GM18498 (cell line): ENCODE results near the gene PCP4.

ENCODE experiments used
- ATAC-seq: cut with Tn5 transposase; IDR thresholded peaks from one replicate; pipeline ENCODE4 v1.9.1; 2021; ENCODE audit warnings: mild to moderate bottlenecking, moderate library complexity; ENCODE audit not compliant: unreplicated experiment

PCP4 gene

GRCh38 chr21:39867198-39867650 lies at the start of gene PCP4:
Gene PCP4 (plus strand): TSS chr21:39867438. CDS start chr21:39867502, 64 bp downstream.
- no peak for ATAC-seq

- no peak for ATAC-seq
Observed at GRCh38 chr21:39818557-39818956, 48.7 kb upstream of the PCP4 start.

- no peak for ATAC-seq
Observed at GRCh38 chr21:39822042-39822441, 45.2 kb upstream of the PCP4 start.

GRCh38 chr21:39825250-39825649 lies 42.0 kb upstream of the PCP4 start:
- no peak for ATAC-seq

GRCh38 chr21:39834543-39834942 lies 32.7 kb upstream of the PCP4 start:
- ATAC-seq = no peak

- no peak for ATAC-seq
Observed at GRCh38 chr21:39837861-39838359, 29.3 kb upstream of the PCP4 start.

- ATAC-seq = no peak
Observed at GRCh38 chr21:39840373-39841097, 26.7 kb upstream of the PCP4 start.

GRCh38 chr21:39842741-39843459 lies 24.3 kb upstream of the PCP4 start:
- no peak for ATAC-seq

GRCh38 chr21:39843483-39843882 lies 23.8 kb upstream of the PCP4 start:
- no peak for ATAC-seq

- no peak for ATAC-seq
Observed at GRCh38 chr21:39843916-39844315, 23.3 kb upstream of the PCP4 start.

- ATAC-seq = no peak
Observed at GRCh38 chr21:39845571-39846130, 21.6 kb upstream of the PCP4 start.

GRCh38 chr21:39847877-39848276 lies 19.4 kb upstream of the PCP4 start:
- no peak for ATAC-seq

- ATAC-seq = no peak
Observed at GRCh38 chr21:39849014-39849655, 18.1 kb upstream of the PCP4 start.

- no peak for ATAC-seq
Observed at GRCh38 chr21:39850333-39850732, 16.9 kb upstream of the PCP4 start.

GRCh38 chr21:39851002-39851618 lies 16.1 kb upstream of the PCP4 start:
- no peak for ATAC-seq

- no peak for ATAC-seq
Observed at GRCh38 chr21:39852021-39852721, 15.1 kb upstream of the PCP4 start.

GRCh38 chr21:39852726-39853500 lies 14.3 kb upstream of the PCP4 start:
- no peak for ATAC-seq

GRCh38 chr21:39854572-39854971 lies 12.7 kb upstream of the PCP4 start:
- no peak for ATAC-seq

- no peak for ATAC-seq
Observed at GRCh38 chr21:39855595-39855994, 11.6 kb upstream of the PCP4 start.

- ATAC-seq = no peak
Observed at GRCh38 chr21:39860600-39860999, 6.6 kb upstream of the PCP4 start.
